ENCODE measurements around the gene TLE5.
"Not testable (repeated sequence)": the region's sequence is repeated elsewhere in the genome, so short reads cannot be mapped to it uniquely, and the experiment has no call there.

Gene TLE5

DNA sequence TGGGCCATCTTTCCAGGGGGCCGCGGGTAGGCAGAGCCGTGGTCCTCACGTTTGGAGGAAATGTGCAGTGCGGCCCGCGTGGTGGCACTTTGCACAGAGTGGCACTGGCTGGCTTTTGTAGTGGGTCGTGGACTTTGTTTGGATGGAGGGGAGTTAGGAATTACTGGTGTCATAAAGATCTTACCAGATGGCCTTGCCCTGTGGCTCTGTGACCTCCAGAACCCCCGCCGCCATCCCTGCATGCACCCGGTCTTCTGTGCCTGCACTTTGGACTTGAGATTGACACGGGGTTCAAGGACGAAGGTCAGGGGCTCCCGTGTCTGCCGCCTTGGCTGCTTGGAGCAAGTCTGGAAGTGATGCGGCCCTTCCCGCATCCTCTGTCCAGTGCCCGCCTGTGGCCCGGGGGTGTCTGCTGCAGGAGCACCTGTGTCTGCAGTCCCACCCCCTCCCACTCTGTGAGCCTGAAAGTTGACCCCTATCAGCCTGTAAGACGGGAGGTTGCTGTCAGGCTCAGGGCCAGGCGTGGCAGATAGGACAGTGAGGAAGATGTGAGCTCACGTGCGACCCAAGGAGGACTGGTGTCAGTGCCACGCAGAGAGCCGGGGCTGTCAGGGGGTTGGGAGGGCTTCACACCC, 34.1 kb upstream of the TLE5 start:
- DNase-seq, result no peak

DNA sequence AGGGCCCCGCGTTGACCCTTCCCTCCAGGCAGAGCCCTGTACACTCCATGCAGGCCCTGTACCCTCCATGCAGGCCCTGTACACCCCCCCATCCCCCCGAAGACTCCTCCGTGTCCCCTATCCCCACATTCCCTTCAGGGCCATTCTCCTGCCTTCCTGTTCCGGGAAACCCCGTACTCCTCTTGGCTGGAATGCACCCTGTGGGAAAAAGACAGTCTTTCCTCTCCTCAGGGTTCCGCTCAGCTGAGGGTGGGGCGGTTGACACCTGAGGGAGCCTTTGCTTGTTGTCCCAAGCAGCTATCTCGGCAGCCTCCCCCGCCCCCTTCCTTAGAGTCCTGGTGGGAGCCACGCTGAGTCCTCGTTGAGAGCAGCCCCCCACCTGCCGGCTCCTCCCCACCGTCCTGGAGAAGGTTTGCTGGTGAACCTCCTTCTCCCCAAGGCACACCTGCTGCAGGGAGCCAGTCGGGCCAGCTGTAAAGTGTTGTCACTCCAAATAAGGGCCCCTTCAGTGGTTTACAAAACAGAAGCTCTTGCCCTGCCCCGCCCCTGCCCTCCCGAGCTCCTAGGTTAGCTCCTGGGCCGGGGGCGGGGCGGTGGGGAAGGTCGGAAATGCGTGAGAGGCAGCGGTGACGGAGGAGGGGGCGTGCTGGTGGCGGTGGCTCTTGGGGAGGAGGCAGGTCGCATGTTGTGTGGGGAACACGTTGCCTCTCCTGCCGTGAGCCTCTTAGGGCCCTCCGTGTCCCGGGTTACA, 33.3 kb upstream of the TLE5 start:
- no peak for DNase-seq

DNA sequence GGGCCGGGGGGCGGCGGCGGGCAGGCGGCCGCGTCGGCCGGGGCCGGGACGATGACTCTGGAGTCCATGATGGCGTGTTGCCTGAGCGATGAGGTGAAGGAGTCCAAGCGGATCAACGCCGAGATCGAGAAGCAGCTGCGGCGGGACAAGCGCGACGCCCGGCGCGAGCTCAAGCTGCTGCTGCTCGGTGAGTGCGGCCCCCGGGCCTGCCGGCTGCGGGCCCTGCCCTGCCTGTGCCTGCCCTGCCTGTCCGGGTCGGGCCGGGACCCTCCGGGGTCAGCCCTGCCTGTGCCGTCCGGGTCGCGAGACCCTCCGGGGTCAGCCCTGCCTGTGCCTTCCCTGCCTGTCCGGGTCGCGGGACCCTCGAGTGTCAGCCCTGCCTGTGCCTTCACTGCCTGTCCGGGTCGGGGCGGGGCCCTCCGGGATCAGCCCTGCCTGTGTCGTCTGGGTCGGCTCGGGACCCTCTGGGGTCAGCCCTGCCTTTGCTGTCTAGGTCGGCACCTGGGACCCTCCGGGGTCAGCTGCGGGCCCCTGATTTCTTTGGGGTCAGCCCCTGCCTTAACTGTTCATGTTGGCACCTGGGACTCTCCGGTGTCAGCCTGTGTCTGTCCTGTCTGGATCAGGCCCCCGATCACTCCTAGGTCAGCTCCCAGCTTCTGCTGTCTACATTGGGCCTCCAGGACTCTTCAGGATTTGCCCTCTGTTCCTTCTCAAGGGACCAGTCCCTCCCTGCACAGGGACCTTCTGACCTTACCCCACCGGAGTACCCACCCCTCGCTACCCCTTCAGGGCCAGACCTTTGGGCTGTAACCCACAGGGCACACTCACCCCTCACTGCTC, 32.5 kb upstream of the TLE5 start:
- no peak for DNase-seq

DNA sequence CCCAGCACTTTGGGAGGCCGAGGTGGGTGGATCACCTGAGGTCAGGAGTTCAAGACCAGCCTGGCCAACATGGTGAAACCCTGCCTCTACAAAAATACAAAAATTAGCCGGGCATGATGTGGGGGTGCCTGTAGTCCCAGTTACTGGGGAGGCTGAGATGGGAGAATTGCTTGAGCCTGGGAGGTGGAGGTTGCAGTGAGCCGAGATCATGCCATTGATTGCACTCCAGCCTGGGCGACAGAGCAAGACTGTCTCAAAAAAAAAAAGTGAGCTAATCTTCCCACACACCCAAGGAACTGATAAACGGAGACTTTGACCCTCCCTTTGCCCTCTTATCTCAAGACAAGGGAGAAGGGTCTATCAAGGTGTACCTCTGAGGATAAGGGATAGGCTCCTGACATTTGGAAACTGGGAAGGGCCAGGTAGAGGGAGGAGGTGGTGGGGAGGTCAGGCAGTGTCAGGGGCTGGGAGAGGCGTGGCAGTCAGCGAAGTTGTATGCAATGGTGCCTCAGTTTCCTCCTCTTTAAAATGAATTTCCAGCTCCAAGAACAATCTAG, 27.1 kb upstream of the TLE5 start:
- not testable (repeated sequence) for DNase-seq

DNA sequence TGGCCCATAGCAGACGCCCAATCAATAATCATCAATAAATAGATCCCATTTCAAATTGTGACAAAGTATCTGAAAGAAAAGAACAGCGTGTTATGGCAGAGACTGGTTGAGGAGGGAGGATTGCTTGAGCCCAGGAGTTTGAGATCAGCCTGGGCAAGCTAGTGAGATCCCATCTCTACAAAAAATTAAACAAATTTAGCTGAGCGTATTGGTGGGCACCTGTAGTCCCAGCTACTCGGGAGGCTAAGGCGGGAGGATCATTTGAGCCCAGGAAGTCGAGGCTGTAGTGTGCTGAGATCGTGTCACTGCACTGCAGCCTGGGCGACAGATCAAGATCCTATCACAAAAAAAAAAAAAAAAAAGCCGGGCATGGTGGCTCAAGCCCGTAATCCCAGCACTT, 25.5 kb upstream of the TLE5 start:
- no peak for DNase-seq

DNA sequence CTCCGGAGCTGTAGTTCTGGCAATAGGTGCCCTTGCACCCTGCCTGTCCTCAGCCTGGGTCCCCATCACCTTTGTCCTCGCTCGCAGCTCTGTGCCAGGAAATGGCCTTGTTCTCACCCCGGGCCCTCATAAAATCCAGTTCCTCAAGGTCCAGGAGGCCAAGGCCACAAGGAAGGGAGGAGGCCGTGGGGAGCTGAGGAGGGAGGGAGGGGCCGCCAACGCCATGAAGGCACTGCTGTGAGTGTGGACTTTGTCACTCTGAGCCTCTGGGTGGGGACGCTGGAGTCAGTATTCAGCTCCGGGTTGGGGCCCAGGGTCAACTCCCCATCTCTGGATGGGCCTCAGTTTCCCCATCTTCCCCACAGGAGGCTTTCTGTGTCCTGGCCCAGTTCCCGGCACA, 22.6 kb upstream of the TLE5 start:
- DNase-seq, result no peak

DNA sequence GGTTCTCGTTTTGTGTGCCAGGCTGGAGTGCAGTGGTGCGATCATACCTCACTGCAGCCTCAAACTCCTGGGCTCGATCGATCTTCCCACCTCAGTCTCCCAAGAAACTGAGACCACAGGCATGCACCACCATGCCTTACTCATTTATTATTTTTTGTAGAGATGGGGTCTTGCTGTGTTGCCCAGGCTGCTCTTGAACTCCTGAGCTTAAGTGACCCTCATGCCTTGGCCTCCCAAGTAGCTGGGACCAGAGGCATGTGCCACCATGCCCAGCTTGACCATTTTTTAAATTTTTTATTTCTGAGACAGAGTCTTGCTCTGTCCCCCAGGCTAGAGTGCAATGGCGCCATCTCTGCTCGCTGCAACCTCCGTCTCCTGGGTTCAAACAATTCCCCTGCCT, 21.7 kb upstream of the TLE5 start:
- DNase-seq, result no peak

DNA sequence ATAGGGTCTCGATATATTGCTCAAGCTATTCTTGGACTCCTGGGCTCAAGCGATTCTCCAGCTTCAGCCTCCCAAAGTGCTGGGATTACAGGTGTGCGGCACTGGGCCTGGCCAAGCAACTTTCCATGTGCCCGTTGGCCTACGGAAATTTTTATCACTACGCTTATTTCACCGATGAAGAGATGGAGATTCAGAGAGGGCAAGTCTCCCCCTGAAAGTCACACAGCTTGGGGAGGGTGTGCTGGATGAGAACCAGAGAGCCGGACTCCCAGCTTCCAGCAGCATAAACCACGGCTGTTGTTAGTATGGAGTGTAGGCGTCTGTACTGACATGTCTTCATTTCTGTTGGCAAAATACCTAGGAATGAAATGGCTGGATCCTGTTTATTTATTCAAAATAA, 20.0 kb upstream of the TLE5 start:
- DNase-seq, result no peak

DNA sequence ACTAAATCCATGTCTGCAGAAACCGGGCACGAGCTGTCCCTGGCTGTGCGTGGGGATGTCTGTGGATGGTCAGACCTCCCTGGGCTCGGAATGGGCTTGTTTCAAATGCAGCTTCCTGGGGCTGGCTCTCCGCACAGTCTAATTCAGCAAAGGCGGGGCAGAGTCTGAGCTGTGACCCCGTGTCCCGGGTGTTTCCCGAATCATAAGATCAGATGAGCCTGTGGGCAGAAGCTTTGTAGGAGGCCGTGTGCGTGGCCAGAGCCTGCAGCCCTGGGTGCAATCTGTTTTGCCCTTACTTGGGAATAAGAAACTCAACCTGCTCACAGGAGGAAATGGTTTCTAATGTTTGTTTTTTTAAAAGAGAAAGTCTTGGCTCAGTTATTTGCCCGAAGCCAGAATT, 18.0 kb upstream of the TLE5 start:
- no peak for DNase-seq

DNA sequence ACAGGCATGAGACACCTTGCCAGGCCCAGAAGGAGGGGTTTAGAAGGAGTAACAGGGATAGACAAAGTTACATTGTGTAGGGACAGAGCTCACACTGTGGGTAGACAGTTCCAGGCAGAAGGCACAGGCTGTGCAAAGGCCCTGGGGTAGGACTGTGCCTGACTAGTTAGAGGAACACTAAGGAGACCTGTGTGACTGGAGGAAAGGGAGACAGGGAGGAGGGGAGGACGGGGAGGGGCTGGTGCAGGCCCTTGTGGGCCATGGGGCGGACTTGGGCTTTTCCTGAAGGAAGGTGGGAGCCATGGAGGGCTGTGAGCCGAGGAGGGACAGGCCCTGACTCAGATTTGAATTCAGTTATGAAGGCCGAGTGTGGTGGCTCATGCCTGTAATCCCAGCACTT, 17.3 kb upstream of the TLE5 start:
- DNase-seq, result no peak

DNA sequence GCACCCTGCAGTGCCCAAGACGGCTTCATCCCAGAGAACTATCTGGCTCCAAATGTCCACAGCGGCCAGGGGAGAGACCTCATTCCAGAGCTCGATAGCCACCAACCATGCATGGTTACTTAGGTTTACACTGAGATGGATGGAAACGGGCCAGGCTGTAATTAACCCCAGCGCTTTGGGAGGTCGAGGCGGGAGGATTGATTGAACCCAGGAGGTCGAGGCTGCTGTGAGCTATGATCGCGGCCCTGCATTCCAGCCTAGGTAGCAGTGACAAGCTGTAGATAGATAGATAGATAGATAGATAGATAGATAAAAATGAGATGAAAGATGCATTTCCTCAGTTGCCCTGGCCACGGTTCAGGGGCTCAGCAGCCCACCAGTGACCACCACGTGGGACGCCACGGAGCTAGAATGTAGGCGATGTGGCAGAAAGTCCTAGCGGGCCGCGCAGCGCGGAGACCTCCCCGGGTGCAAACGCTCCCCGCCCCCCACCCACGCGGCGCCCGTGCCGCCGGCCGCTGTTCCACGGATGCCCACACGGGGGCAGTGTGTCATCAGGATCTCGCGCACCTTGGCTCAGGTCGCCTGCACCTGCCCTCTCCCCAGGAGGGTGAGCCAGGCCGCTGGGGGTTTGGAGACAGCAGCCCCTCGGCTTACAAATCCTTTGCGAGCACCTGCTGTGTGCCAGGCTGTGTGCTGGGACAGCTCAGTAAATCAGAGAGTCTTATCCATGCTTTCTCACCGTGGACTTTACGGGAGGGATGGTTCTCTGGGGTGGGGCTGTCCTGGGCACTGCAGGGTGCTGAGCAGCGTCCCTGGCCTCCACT, 13.5 kb upstream of the TLE5 start:
- peak; percentile 60 for DNase-seq

DNA sequence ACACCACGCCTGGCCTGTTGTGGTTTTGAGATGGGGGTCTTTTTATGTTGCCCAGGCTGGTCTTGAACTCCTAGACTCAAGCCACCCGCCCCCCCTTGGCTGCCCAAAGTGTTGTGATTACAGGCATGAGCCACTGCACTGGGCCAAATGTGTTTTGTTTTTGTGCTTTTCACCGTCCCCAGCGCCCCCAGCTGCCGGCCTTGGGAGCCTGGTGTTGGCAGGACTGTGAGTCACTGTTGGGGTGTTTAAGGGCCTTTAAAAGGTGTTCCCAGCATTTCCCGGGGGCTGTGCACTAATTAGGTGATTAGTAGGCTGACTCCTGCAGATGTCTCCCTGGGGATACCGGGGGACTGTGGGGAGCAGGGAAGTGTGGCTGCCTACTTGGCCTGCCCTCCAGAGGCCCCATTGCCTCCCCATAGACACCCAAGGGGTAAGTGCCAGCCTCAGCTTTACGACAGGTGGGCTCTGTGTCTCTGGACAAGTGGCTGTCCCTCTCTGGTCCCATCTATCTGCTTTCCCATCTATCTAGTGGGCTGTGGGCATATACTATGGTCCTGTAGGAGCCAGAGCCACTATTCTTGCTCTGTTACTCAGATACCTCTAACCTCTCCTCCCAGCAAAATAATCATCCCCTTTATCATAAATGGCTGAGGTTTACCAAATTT, 11.8 kb upstream of the TLE5 start:
- DNase-seq, result no peak

DNA sequence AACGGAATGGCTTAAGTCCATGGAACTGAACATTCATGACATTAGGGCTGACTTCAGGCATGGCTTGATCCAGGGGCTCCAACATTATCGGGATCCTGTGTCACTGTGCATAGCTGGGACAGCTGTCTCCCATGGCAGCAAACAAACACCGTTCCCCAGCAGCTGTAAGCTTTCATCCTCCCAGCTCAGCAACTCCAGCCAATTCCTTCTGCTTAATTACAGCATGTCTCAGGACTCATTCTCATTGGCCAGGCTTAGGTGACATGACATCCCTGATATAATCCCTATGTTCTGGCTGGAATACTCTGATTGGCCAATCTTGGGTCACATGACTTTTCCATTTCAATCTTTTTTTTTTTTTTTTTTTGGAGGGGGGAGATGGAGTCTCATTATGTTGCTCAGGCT, 10.9 kb upstream of the TLE5 start:
- peak; percentile 65 for DNase-seq

DNA sequence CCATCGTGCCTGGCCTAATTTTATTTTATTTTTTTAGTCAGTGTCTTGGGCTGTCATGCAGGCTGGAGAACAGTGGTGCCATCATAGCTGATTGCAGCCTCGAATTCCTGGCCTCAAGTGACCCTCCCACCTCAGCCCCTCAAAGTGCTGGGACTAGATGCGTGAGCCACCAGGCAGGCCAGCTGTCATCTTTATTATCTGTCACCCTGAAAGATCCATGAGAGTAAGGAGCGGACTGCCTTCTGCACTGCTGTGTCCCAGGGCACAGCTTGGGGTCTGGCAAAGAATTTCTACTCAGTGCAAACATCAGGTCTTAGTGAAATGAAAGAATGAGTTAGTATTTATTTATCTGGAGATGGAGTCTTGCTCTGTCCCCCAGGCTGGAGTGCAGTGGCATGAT, 9.5 kb upstream of the TLE5 start:
- no peak for DNase-seq

DNA sequence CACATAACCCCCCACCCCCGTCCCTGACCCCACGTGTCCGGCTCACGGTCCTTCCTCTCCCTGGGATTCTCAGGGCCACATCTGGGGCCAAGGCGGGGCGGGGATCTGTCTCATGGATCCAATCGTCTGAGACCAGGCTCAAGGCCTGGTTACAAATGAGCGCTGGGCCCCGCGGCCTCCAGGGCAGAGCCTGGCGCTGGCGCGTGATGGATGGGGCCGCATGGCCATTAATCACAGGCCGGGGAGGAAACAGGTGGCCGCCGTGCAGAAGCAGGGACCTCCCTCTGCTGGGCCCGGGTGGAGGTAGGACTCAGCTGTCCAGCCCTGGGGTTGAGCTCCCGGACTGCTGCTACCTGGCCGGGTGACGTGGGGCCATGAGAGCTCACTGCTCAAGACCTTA, 5.8 kb upstream of the TLE5 start:
- DNase-seq, result peak; percentile 81

DNA sequence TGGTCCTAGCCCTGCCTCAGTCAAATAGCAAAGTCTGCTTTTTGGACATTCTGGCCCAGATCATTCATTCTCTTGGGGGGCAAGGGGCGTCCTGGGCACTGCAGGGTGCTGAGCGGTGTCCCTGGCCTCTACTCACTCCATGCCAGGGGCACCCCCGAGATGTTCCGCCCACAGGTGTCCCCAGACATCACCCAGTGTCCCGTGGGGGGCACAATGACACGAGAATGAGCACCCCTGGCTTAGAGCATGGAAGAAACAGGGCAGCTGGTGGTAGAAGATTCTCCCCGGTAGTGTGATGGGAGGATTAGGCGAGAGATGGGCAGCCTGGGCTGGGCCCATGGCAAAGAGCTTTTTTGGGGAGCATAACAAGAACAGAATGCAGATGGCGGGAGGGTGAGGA, 5.3 kb upstream of the TLE5 start:
- no peak for DNase-seq

DNA sequence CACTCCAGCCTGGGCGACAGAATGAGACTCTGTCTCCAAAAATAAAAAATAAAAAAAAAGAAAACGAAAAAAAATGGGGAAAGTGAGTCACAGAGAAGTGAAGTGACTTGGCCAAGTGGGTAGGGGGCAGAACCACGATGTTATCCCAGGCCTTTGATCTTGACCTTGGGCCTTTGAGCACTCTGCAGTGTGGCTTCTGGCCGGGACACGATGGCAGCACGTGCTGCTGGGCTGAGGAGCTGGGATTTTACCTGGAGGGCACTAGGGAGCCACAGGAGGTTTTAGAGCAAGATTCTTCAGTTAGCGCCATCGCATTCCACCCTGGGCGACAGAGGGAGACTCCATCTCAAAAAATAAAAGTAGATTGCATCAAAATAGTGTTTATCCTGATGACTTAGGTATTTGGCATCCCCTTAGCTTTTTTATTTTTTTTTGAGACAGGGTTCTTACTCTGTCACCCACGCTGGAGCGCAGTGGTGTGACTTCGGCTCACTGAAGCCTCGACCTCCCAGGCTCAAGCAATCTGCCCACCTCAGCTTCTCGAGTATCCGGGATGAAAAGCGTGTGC, 4.3 kb upstream of the TLE5 start:
- DNase-seq, result no peak

DNA sequence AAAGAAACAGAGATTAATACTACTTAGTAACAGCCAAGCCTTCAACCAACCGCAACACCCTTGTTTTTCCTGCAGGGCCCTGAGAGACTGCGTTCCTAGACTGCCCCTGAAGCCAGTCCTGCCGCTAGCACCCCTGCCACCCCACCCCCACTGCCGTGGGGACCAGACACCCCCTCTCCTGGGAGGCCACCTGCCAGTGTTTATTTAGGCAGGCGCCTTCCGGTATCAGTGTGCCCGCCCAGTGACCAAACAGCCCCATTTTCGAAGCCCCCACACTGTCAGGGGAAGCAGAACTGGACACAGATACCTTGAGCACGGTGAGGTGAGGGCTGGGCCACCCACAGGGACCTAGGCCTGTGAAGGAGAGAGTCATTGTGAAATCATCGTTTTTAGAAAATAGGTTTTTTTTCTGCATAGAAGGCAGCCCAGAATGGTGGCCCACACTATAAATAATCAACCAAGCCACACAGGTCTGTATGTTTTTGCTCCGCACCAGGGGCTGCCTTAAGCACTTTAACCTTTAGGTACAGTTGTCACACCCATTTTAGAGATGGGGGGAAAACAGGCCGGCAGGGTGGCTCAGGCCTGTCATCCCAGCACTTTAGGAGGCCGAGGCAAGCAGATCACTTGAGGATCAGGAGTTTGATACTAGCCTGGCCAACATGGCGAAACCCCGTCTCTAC, 3.5 kb upstream of the TLE5 start:
- peak; percentile 66 for DNase-seq

DNA sequence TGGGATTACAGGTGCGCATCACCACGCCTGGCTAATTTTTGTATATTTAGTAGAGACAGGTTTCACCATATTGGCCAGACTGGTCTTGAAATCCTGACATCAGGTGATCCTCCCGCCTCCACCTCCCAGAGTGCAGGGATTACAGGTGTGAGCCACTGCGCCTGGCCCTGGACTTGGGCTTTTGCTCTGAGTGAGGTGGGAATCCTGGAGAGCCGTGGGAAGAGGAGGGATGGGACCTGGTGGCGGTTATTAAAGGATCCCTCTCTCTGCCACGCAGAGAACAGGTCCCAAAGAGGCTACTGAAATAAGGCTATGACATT, 1.7 kb upstream of the TLE5 start:
- DNase-seq, result no peak

DNA sequence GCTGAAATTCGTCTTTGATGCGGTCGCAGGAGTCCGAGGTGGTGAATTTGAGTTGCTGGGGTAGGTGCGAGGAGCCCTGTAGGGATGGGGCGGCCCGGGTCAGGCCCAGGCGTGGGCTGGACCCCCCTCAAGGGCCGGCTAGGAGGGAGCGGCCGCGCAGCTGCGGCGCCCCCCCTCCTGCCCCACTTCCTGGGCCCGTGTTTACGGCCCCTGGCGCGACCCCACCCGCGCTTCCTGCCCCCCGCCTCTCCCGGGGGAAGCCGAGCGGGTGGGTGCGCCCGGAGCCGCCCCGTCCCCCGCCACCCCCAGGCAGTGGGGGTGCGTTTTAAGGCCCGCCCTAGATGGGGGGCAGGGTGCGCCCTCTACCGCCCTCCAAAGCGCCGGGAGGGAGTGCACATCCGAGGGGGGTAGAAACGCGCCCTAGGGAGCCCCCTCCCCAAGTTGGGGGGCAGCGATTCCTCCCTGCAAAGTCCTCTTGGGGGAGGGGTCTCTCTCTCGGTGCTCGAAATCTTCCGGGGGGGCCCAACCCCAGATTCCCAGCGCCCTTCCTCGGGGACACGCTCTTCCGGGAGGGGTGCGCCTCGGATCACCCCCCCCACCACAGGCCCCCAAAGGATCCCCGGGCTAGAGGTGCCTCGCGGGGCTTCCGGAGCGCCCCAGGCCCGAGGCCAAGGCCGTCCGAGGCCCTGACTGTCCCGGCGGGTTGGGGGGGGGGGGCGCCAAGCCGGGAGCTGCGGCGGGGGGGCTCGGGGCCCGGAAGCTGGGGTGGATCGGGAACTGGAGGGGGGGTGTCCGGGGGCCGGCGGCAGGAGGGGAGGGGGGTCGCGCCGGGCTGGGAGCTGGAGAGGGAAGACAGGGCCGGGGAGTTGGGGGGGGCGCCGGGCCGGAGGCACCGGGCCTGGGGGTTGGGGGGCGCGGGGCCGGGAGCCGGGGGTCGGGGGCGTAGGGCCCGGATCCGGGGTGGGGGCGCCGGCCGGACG, 823 bp downstream of the TLE5 start:
- DNase-seq, result no peak

Data from NCI-H774 (cell line).